ENCODE measurements around the gene FIZ1.

The FIZ1 gene

GRCh38 chr19:55613396-55613795 lies 14.1 kb upstream of the FIZ1 start:
- no peak for DNase-seq

GRCh38 chr19:55611983-55612645 lies 12.8 kb upstream of the FIZ1 start:
- DNase-seq, result no peak

GRCh38 chr19:55611300-55611982 lies 12.1 kb upstream of the FIZ1 start:
- no peak for DNase-seq

- no peak for DNase-seq
Observed at GRCh38 chr19:55609326-55609725, 10.0 kb upstream of the FIZ1 start.

- no peak for DNase-seq
Observed at GRCh38 chr19:55606817-55607216, 7.5 kb upstream of the FIZ1 start.

- DNase-seq, result no peak
Observed at GRCh38 chr19:55606471-55606787, 7.1 kb upstream of the FIZ1 start.

- DNase-seq, result peak; percentile 70
Observed at GRCh38 chr19:55605637-55606470, 6.5 kb upstream of the FIZ1 start, which contains the start of gene ZNF865. Gene ZNF865, plus strand, starts transcription at chr19:55605647. Its CDS starts 7,972 bp downstream, at chr19:55613619.

- DNase-seq, result peak; percentile 97
Observed at GRCh38 chr19:55605207-55605636, 5.9 kb upstream of the FIZ1 start.

- no peak for DNase-seq
Observed at GRCh38 chr19:55603581-55604292, 4.4 kb upstream of the FIZ1 start.

- DNase-seq, result no peak
Observed at GRCh38 chr19:55603115-55603514, 3.8 kb upstream of the FIZ1 start.

- DNase-seq, result no peak
Observed at GRCh38 chr19:55602104-55603001, 3.0 kb upstream of the FIZ1 start.

GRCh38 chr19:55601084-55601483 lies 1.8 kb upstream of the FIZ1 start:
- no peak for DNase-seq

GRCh38 chr19:55600662-55601028 lies 1.3 kb upstream of the FIZ1 start:
- DNase-seq, result no peak

GRCh38 chr19:55599842-55600661 lies 735 bp upstream of the FIZ1 start, which contains the start of gene ZNF524:
Gene ZNF524, plus strand, starts transcription at chr19:55600288. Its CDS starts 1,825 bp downstream, at chr19:55602113.
- DNase-seq, result peak; percentile 98

- peak; percentile 90 for DNase-seq
Observed at GRCh38 chr19:55598719-55599467, 424 bp downstream of the FIZ1 start.

- no peak for DNase-seq
Observed at GRCh38 chr19:55598034-55598433, 1.3 kb downstream of the FIZ1 start.

GRCh38 chr19:55597501-55597921 lies 1.8 kb downstream of the FIZ1 start:
- DNase-seq, result no peak

GRCh38 chr19:55596304-55596703 lies 3.0 kb downstream of the FIZ1 start:
- no peak for DNase-seq

- no peak for DNase-seq
Observed at GRCh38 chr19:55594996-55595545, 4.2 kb downstream of the FIZ1 start.

Data from NCI-H1694 treated with DMSO at 0.1 percent for 48 hours (cell line).